A549 (cell line): ENCODE data around the gene PDCD1. TPM values are rescaled to one million over a fixed set of nuclear protein-coding genes. Genes with fewer than 3 reads are reported as not detected.
"Not testable (repeated sequence)": the region's sequence is repeated elsewhere in the genome, so short reads cannot be mapped to it uniquely, and the experiment has no call there.

Experiments used
- ATAC-seq, 2 experiments: fragments of 200-7000 bp in 1 of 2; fragments of >200 bp in 1 of 2; cut with Nextera tagmentation in 1 of 2; cut with Tn5 transposase in 1 of 2; 3 replicates each; pipeline versions ENCODE4 v1.8.0 to v1.9.1; 2018 to 2020; ENCODE audit warnings: mild to moderate bottlenecking in 1 of 2, moderate library complexity in 1 of 2
- CTCF ChIA-PET: fragments of 300-600 bp; sonication (Branson Sonifier 250); formaldehyde crosslinking; extraction: SDS; loops from one replicate; lab custom pipeline; 2021; ENCODE audit warnings: antibody characterized with exemption, inconsistent platforms; lab: Yijun Ruan, JAX
- POLR2A ChIA-PET: fragments of 350-600 bp; formaldehyde crosslinking; extraction: SDS; loops from one replicate; lab custom pipeline; 2021; ENCODE audit warnings: antibody characterized with exemption, inconsistent platforms; lab: Yijun Ruan, JAX
- DNase-seq, 2 experiments: peaks; one replicate each; pipeline versions ENCODE4 v3.0.0 to v3.0.0-alpha.2; 2011 to 2016; ENCODE audit warnings: low read depth in 1 of 2, low spot score in 1 of 2
- FAIRE-seq: peaks from 2 replicates; lab custom pipeline; 2011; peaks lifted over from hg19 to GRCh38; lab: Jason Lieb, UNC
- H3K27ac ChIP-seq, 2 experiments: fragments of >200 bp; sonication (Bioruptor Twin); formaldehyde crosslinking; 3 replicates each; pipeline ENCODE4 v1.5.1; 2016 to 2017
- H3K4me1 ChIP-seq: fragments of >200 bp; sonication (Bioruptor Twin); formaldehyde crosslinking; 3 replicates; pipeline ENCODE4 v1.6.1; 2016
- H3K4me2 ChIP-seq: fragments of >200 bp; sonication (Bioruptor Twin); formaldehyde crosslinking; 3 replicates; pipeline ENCODE4 v1.6.1; 2016
- H3K4me3 ChIP-seq: fragments of >200 bp; sonication (Bioruptor Twin); formaldehyde crosslinking; 3 replicates; pipeline ENCODE4 v1.5.1; 2016
- H3K9me3 ChIP-seq: fragments of >200 bp; sonication (Bioruptor Twin); formaldehyde crosslinking; 3 replicates; pipeline ENCODE4 v1.6.1; 2016
- ATOH8 ChIP-seq: fragments of 250-450 bp; sonication (Bioruptor Pico); IDR thresholded peaks from 2 replicates; pipeline ENCODE4 v1.5.0; 2020; ENCODE audit warnings: low read depth, mild to moderate bottlenecking, moderate library complexity
- CBX2 ChIP-seq: fragments of 200-600 bp; sonication (generic); IDR thresholded peaks from 2 replicates; pipeline ENCODE4 v1.6.1; 2016; ENCODE audit warnings: low read depth, mild to moderate bottlenecking, borderline replicate concordance
- CHD2 ChIP-seq: fragments of 150-350 bp; IDR thresholded peaks from 2 replicates; pipeline ENCODE4 v1.6.1; 2014; ENCODE audit warnings: low read length; ENCODE audit not compliant: partially characterized antibody
- ELK1 ChIP-seq: fragments of 150-350 bp; IDR thresholded peaks from 2 replicates; pipeline ENCODE4 v1.6.1; 2014; ENCODE audit warnings: low read depth, mild to moderate bottlenecking, low read length
- EP300 ChIP-seq, 2 experiments: fragments of >200 bp; sonication (Bioruptor Twin); formaldehyde crosslinking; IDR thresholded peaks; 2 replicates in 1 of 2; 3 replicates in 1 of 2; pipeline ENCODE4 v1.6.1; 2016 to 2017
- FOSL2 ChIP-seq, 2 experiments: fragments of 450-650 bp in 1 of 2; fragments of >200 bp in 1 of 2; sonication (Bioruptor Twin) in 1 of 2; formaldehyde crosslinking; IDR thresholded peaks; 2 replicates each; pipeline versions ENCODE4 v1.5.0 to v1.6.1; 2016 to 2020; ENCODE audit warnings: mild to moderate bottlenecking in 1 of 2, moderate library complexity in 1 of 2
- HOXB5 ChIP-seq: fragments of 250-450 bp; sonication (Bioruptor Pico); IDR thresholded peaks from 2 replicates; pipeline ENCODE4 v1.5.0; 2020; ENCODE audit warnings: mild to moderate bottlenecking, moderate library complexity
- JUN ChIP-seq, 2 experiments: fragments of >200 bp; sonication (Bioruptor Twin); formaldehyde crosslinking; IDR thresholded peaks; 2 replicates in 1 of 2; 3 replicates in 1 of 2; pipeline ENCODE4 v1.6.1; 2016 to 2017
- JUNB ChIP-seq: fragments of >200 bp; sonication (Bioruptor Twin); formaldehyde crosslinking; IDR thresholded peaks from 2 replicates; pipeline ENCODE4 v1.6.1; 2016
- KDM5A ChIP-seq: fragments of 200-600 bp; sonication (generic); IDR thresholded peaks from 2 replicates; pipeline ENCODE4 v1.6.1; 2016; ENCODE audit warnings: antibody characterized with exemption, mild to moderate bottlenecking
- NPAS2 ChIP-seq: fragments of 250-450 bp; sonication (Bioruptor Pico); IDR thresholded peaks from 2 replicates; pipeline ENCODE4 v1.8.0; 2022; ENCODE audit warnings: mild to moderate bottlenecking, moderate library complexity, borderline replicate concordance
- POLR2A ChIP-seq: IDR thresholded peaks from 2 replicates; pipeline ENCODE4 v1.6.1; 2012; ENCODE audit warnings: mild to moderate bottlenecking, low read length
- RAD21 ChIP-seq, 2 experiments: fragments of >200 bp in 1 of 2; sonication (Bioruptor Twin) in 1 of 2; formaldehyde crosslinking in 1 of 2; IDR thresholded peaks in 1 of 2; conservative IDR thresholded peaks in 1 of 2; 2 replicates in 1 of 2; 3 replicates in 1 of 2; pipeline ENCODE4 v1.6.1; 2012 to 2018; ENCODE audit warnings: inconsistent platforms in 1 of 2
- ZC3H11A ChIP-seq: fragments of 450-650 bp; IDR thresholded peaks from 2 replicates; pipeline ENCODE4 v1.6.1; 2014; ENCODE audit warnings: antibody characterized with exemption, mild to moderate bottlenecking
- ZFP36 ChIP-seq: fragments of 450-650 bp; IDR thresholded peaks from 2 replicates; pipeline ENCODE4 v1.6.1; 2014; ENCODE audit warnings: borderline replicate concordance; ENCODE audit not compliant: partially characterized antibody
- ZNF302 ChIP-seq: fragments of 250-450 bp; sonication (Bioruptor Pico); IDR thresholded peaks from 2 replicates; pipeline ENCODE4 v1.9.0; 2021; ENCODE audit warnings: inconsistent platforms, mild to moderate bottlenecking, moderate library complexity
- ZSCAN20 ChIP-seq: fragments of 250-450 bp; sonication (Bioruptor Pico); IDR thresholded peaks from 2 replicates; pipeline ENCODE4 v1.8.0; 2022; ENCODE audit warnings: mild to moderate bottlenecking, moderate library complexity
- WGBS: methylation state at CpG from one replicate; pipeline ENCODE4 v1.1.6; 2017; ENCODE audit errors: missing lambda C conversion rate; 5-methylcytosine and 5-hydroxymethylcytosine counted together
- polyA plus RNA-seq, 4 experiments: library from polyadenylated mRNA; depleted of rRNA in 3 of 4; stranded (reverse); fragments of >200 nt; fragmentation: RNase III in 1 of 4; extraction: RNeasy Plus Mini Kit Qiagen cat#74134 plus additional on column Dnase treatment in 1 of 4; gene quantifications; 2 replicates in 3 of 4; 3 replicates in 1 of 4; pipeline ENCODE4 v1.2.3, GENCODE V29; 2011 to 2017
- TF ChIP-seq, protein P1 (sequence below): fragments of 200-600 bp; sonication (generic); IDR thresholded peaks from 2 replicates; pipeline ENCODE4 v1.6.1; 2016; ENCODE audit warnings: antibody characterized with exemption, mild to moderate bottlenecking, moderate library complexity
- TF ChIP-seq, protein P2 (sequence below): fragments of >200 bp; sonication (Bioruptor Twin); formaldehyde crosslinking; IDR thresholded peaks from 2 replicates; pipeline ENCODE4 v1.6.1; 2016

PDCD1 gene
- polyA plus RNA-seq, 2 of the 4 experiments (the other 2 are of a cell fraction): not detected

DNA sequence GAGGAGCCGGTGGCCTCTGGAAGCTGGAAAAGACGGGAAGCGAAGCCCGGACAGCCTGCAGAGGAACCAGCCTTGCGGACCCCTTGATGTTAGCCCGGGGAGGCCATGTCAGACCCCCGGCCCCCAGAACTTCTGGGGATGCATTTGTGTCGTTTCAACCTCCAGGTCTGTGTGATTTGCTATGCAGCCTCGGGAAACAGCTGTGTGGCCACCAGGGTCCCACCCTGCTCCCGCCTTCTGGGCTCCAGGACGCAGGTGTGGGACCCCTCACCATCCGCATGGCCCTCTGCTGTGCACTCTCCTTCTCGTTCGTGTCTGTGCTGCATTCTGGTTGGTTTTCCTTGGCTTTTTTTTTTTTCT lies 36.5 kb downstream of the PDCD1 start (continued):
- TF ChIP-seq, protein P1, sequence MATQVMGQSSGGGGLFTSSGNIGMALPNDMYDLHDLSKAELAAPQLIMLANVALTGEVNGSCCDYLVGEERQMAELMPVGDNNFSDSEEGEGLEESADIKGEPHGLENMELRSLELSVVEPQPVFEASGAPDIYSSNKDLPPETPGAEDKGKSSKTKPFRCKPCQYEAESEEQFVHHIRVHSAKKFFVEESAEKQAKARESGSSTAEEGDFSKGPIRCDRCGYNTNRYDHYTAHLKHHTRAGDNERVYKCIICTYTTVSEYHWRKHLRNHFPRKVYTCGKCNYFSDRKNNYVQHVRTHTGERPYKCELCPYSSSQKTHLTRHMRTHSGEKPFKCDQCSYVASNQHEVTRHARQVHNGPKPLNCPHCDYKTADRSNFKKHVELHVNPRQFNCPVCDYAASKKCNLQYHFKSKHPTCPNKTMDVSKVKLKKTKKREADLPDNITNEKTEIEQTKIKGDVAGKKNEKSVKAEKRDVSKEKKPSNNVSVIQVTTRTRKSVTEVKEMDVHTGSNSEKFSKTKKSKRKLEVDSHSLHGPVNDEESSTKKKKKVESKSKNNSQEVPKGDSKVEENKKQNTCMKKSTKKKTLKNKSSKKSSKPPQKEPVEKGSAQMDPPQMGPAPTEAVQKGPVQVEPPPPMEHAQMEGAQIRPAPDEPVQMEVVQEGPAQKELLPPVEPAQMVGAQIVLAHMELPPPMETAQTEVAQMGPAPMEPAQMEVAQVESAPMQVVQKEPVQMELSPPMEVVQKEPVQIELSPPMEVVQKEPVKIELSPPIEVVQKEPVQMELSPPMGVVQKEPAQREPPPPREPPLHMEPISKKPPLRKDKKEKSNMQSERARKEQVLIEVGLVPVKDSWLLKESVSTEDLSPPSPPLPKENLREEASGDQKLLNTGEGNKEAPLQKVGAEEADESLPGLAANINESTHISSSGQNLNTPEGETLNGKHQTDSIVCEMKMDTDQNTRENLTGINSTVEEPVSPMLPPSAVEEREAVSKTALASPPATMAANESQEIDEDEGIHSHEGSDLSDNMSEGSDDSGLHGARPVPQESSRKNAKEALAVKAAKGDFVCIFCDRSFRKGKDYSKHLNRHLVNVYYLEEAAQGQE: no peak
- TF ChIP-seq, all 56 proteins: peak for 0

DNA sequence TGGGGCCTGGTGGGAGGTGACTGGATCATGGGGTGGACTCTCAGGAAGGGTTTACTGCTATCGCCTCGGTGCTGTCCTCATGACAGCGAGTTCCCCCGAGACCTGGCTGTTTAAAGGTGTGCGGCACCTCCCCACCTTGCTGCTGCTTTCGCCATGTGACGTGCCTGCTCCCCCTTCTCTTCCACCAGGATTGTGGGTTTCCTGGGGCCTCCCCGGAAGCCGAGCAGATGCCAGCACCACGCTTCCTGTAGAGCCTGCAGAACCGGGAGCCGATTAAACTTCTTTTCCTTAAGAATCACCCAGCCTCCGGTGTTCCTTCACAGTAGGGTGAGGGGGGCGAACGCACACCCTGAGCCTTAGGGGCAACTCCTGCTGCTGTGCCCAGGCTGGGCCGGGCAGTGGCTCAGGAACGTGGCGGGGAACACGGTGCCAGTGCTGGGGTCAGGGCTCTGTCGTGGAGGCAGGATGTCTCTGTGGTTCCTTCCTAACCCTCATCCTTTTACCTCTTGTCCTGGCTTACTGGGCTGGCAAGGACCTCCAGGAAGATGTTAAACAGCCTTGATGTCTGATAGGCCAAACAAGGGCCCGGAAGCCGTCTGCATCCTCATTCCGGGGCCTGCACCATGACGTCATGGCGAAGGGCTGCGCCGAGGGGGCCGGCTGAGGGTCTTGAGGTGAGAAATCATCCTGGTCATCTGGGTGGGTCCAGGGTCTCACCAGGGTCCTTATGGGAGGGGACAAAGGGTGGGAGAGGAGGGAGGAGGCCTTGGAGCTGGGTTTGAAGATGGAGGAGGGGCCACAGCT lies 37.0 kb downstream of the PDCD1 start:
- H3K27ac ChIP-seq: no peak overlapping the region
- DNase-seq: no peak
- H3K4me1 ChIP-seq: no peaks in the 10 kb centered on the region
- 88% methylated on average over 28 of the region's 28 CpGs for WGBS
- ChIA-PET CTCF (no interaction called here), POLR2A (no interaction called here)
- H3K4me2 ChIP-seq: no peak overlapping the region
- H3K4me3 ChIP-seq: no peak overlapping the region
- peaks cover 8% of the 10 kb centered on the region for H3K9me3 ChIP-seq
- FAIRE-seq: no peak
- TF ChIP-seq POLR2A (no peak), HOXB5 (CRISPR knock-in tag) (no peak), ZFP36 (no peak), RAD21 (conservative IDR thresholded peaks at IDR 0.05 in 1 of 2, IDR thresholded peaks at IDR 0.05 in 1 of 2) (no peak), JUN (IDR thresholded peaks at IDR 0.05) (no peak), KDM5A (no peak), JUNB (no peak), ZNF302 (CRISPR knock-in tag) (no peak), NPAS2 (CRISPR knock-in tag) (no peak), ZSCAN20 (CRISPR knock-in tag) (no peak), FOSL2 (IDR thresholded peaks at IDR 0.05) (no peak), FOSL2 (CRISPR knock-in tag; IDR thresholded peaks at IDR 0.05) (no peak), ATOH8 (CRISPR knock-in tag) (no peak), ZC3H11A (no peak), CHD2 (no peak)
- ATAC-seq: no peak

DNA sequence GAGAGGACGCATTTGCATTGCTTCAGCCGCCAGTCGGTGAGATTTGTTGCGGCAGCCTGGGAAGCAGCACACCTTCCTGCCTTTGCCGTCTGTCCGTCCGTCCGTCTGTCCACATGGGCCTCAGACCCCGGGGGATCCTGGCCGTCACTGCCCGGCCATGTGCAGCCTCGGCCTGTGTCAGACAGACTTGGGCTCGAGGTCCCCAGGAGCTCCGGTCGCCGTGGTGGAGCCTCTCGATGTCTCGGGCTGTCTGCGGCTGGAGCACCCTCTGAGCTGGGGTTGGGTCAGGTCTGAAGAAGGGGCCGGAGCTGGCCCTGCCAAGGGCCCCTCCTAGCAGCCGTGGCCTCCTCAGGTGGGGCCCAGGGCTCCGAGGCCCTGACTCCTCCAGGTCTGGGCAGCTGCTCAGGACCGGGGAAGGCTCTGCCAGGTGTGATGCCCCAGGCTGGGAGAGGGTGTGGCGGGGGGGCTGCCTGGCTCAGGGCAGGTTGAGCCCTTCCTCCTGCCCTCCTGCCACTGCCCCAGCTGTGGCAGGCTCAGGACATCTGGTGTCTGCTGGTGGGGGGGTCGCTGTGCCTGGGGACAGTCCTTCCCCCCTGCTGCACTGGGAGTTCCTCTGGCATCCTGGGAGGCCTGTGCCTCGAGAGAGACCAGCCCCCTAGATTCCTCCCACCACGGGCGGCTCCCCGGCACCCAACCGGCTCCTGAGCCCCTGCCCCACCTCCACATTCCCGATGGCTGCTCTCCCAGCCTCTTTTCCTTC lies 37.9 kb downstream of the PDCD1 start:
- ATAC-seq (no peak), FAIRE-seq (no peak), DNase-seq (no peak)
- Histone ChIP-seq H3K4me3 (no peak overlapping the region), H3K27ac (no peak overlapping the region), H3K4me2 (no peak overlapping the region), H3K4me1 (no peaks in the 10 kb centered on the region), H3K9me3 (0 out of 3 replicates have a peak, but pooled peaks cover 3% of the 10 kb centered on the region)
- WGBS: 77% methylated on average over 27 of the region's 31 CpGs
- ChIA-PET CTCF (interaction anchor here (0.8 kb wide), 1 partner anchor 969 kb away, joined by 3 read pairs; no protein-coding TSS in a partner anchor), POLR2A (no interaction called here)
- TF ChIP-seq CBX2 (no peak), ELK1 (no peak), EP300 (IDR thresholded peaks at IDR 0.05) (no peak)
- TF ChIP-seq, protein P2, sequence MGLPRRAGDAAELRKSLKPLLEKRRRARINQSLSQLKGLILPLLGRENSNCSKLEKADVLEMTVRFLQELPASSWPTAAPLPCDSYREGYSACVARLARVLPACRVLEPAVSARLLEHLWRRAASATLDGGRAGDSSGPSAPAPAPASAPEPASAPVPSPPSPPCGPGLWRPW: no peak

DNA sequence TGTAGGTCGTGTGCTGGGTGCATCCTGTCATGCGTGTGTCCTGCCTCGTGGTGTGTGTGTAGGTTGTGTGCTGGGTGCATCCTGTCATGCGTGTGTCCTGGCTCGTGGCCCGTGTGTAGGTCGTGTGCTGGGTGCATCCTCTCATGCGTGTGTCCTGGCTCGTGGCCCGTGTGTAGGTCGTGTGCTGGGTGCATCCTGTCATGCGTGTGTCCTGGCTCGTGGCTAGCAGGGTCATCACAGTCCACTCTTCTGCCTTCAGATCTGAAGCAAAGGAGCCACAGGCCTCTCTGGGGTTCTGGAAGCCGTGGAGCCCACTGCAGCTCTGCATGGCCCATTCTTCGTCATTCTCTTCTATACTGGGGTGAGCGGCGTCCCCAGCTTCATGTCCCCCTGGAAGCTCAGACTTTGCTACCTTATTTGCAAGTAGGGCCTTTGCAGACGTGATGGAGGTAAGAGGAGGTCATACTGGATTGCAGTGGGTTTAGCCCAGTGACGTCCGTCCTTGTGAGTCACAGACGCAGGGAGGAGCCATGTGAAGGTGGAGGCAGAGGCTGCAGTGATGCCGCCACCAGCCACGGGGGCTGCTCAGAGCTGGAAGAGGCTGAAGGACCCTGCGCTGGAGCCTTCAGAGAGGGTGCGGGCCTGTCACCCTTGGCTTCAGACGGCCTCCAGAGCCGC lies 38.6 kb downstream of the PDCD1 start:
- H3K4me1 ChIP-seq, H3K4me2 ChIP-seq, ATAC-seq, POLR2A ChIA-PET, FAIRE-seq, H3K9me3 ChIP-seq, H3K4me3 ChIP-seq, DNase-seq, H3K27ac ChIP-seq: not testable (repeated sequence)
- CTCF ChIA-PET: interaction anchor here (0.8 kb wide), 1 partner anchor 969 kb away, joined by 3 read pairs; no protein-coding TSS in a partner anchor
- 71% methylated on average over 26 of the region's 27 CpGs for WGBS
